Activated gamma-delta T cell treated with anti-CD3 and anti-CD28 coated beads, Interleukin-2, amount 50 U/mL, for 16 hours (primary cell): Measurements from ENCODE around the gene C21orf91.
"Not testable (repeated sequence)": the region's sequence is repeated elsewhere in the genome, so short reads cannot be mapped to it uniquely, and the experiment has no call there.

Experiments used
- DNase-seq: peaks from one replicate; pipeline ENCODE4 v3.0.0-alpha.2; 2020; ENCODE audit warnings: low read depth

Gene C21orf91

GRCh38 chr21:17777072-17777765 lies 41.9 kb downstream of the C21orf91 start:
- DNase-seq, result no peak

DNA sequence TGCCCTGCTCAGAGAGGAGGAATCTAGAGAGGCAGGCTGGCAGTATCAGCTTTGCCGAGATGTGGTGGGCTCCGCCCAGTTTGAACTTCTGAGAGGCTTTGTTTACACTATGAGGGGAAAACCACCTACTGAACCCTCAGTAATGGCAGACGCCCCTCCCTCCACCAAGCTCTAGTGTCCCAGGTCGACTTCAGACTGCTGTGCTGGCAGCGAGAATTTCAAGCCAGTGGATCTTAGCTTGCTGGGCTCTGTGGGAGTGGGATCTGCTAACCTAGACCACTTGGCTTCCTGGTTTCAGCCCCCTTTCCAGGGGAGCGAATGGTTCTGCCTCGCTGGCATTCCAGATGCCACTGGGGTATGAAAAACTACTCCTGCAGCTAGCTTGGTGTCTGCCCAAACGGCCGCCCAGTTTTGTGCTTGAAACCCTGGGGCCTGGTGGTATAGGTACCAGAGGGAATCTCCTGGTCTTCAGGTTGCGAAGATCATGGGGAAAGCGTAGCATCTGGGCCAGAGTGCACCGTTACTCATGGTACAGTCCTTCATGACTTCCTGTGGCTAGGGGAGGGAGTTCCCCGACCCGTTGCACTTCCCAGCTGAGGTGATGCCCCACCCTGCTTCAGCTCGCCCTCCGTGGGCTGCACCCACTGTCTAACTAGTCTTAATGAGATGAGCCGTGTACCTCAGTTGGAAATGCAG lies 43.6 kb downstream of the C21orf91 start:
- DNase-seq, result peak; percentile 54

- not testable (repeated sequence) for DNase-seq
Measured at GRCh38 chr21:17775021-17775420, 44.1 kb downstream of the C21orf91 start.

- DNase-seq, result no peak
Measured at GRCh38 chr21:17769447-17769845, 49.7 kb downstream of the C21orf91 start.

DNA sequence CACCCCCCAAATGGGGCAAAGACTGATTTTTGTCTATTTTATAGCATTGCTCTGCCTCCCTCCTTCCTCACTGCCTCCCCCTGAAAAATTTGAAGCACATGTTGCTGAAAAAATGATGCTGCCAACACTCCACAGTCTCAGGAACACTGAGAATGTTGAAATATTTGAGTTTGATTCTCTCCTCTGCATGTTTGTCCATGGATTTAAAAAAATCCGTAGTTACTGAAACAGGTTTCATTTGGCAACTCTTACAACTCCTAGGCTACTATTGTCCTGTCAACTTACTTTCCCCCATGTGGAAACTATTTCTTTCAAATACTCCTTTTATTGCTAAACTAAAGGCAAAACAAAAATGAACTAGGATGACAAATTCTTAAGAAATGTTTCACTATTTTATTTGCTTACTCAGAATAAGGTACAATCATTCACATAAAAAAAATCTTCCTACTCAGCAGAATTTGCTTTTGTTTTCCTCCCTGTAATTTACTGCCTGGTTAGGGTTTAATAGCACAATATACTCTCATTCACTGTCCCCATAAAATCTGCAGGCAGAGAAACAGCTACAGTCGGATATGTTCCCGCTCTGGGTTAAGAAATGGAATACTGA lies 50.2 kb downstream of the C21orf91 start:
- DNase-seq, result no peak

GRCh38 chr21:17765207-17765606 lies 53.9 kb downstream of the C21orf91 start:
- DNase-seq, result no peak

DNA sequence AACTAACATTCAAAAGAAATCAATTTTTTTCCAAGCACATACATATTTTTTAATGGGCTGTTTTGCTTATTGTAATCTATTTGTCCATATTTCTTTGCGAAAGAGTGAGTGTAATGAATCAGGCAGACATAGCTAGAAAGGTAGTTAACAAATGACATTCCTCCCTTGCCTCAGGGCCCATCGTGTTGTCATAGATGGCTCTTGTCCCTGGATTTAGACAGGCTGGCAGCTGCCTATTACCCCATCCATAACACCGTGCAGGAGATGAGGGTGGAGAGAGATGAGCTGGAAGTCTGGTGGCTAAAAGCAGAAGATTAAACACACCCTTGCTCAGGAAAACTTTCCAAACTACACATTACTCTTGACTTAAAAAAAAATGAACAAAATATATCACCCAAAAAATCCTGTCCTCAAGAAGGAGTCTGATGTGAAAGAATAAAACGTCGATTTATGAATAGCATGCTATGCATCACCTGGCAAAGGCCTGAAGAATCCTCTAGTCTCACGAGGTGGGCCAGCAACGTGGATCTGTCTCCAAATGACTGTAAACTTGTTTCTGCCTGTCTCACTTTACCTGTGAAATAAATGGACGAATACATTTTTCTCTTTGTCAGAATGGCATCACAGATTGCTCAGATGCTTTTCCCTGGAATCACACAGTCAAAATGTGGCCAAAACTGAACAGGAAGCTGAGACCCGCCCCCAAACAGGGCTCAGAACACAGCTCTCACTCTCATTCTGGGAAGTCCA lies 55.7 kb downstream of the C21orf91 start:
- no peak for DNase-seq

GRCh38 chr21:17759511-17760178 lies 59.5 kb downstream of the C21orf91 start:
- DNase-seq, result no peak

- DNase-seq, result no peak
Measured at GRCh38 chr21:17758683-17759082, 60.5 kb downstream of the C21orf91 start.

- DNase-seq, result no peak
Measured at GRCh38 chr21:17757671-17758070, 61.5 kb downstream of the C21orf91 start.

GRCh38 chr21:17753736-17754135 lies 65.4 kb downstream of the C21orf91 start:
- no peak for DNase-seq

GRCh38 chr21:17752171-17752570 lies 67.0 kb downstream of the C21orf91 start:
- DNase-seq, result no peak

DNA sequence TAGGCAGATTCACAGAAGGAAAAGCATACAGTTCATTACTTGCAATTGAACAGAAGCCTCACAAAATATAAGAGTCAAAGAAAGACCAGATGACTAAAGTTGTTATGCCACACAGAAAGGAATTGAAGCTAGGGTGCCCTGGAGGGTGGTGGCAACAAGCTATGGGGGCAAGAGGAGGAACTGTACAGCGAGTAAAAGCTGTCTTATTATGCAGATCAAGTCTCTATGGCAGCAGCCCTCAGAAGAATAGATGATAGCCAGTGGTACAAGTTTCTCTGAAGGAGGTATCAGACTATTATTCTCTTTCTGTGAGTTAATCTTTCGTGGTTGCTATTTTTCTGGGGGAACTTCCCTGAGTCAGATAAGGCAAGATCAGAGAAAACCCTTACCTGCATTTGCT lies 72.2 kb downstream of the C21orf91 start:
- DNase-seq, result no peak

DNA sequence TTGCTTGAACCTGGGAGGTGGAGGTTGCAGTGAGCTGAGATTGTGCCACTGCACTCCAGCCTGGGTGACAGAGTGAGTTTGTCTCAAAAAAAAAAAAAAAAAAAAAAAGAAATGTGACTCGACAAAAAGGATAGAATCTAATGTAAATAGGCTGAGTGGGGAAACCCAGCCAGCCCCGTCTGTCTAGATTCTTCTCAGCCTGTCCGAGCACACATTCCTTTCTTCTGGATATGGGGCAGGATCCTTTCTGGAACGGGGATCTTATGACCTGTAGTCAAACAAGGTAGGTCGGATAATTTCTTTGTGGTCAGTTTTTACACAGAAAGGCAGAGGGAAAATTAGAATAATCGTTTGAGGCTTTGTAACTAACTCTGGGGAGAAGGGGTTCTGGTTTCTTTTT lies 74.1 kb downstream of the C21orf91 start:
- no peak for DNase-seq

- no peak for DNase-seq
Measured at GRCh38 chr21:17742940-17743592, 76.1 kb downstream of the C21orf91 start.

GRCh38 chr21:17742181-17742580 lies 77.0 kb downstream of the C21orf91 start:
- DNase-seq, result no peak
